ENCODE measurements around the gene TSGA10IP.

GRCh38 chr11:65917077-65917433 lies 28.2 kb upstream of the TSGA10IP start:
- no peak for TF ChIP-seq CTCF (IDR thresholded peaks at IDR 0.05 in 8 of 11, conservative IDR thresholded peaks at IDR 0.05 in 3 of 11)
- no peak for TF ChIP-seq POLR2A (IDR thresholded peaks at IDR 0.05)
